Measurements from ENCODE around the gene CLASP2. TPM values are rescaled to one million over a fixed set of nuclear protein-coding genes. Genes with fewer than 3 reads are reported as not detected.
"Not testable (repeated sequence)": the region's sequence is repeated elsewhere in the genome, so short reads cannot be mapped to it uniquely, and the experiment has no call there.

CLASP2 gene
- total RNA-seq, 1 donor from 2014 or later = 151 TPM

- DNase-seq (ENCODE audit: low spot score) = no peak
- intact Hi-C loops (cut with DNase I) = no loop called here
These were observed 227.3 kb downstream of the CLASP2 start for GRCh38 chr3:33490641-33491241.

DNA sequence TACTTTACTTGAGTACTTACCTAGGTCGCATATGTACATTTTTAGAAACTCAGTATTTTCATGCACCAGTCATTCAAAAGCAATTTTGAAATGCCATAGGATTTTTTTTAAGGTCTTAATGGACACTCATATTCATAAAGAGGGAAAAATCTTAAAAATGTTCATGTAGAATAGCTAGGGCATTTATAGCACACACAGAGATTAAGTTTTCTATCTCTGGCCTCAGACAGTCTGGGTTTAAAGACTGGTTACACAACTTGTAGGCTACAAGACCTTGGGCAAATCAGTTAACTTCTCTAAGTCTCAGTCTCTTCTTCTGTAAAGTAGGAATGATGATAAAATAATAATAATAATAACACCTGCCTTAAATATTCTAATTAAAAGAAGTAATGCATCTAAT, 229.4 kb downstream of the CLASP2 start:
- intact Hi-C loops (cut with DNase I) = no loop called here

More at GRCh38 chr3:33490641-33491241, 227.3 kb downstream of the CLASP2 start:
- no peak for ATAC-seq

DNA sequence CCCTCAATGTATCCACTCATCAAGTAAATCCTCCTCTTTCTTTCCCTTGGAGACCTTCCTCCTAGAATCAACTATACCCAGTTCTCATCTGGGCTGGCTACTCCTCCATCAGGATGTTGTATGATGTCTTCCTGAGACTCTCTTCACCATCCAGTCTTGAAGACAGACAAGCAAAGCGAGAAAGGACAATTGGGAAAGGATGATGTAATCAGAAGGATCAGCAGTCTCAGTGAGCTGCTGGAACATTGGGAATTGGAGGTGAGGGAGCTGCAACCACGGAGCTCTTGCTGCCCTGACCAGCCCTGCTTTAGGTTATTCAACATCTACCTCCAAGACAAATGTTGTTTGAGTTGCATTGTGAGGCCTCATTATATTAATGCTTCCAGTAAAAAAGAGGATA, 229.8 kb downstream of the CLASP2 start:
- no peak for DNase-seq (ENCODE audit: low spot score)
- intact Hi-C loops (cut with DNase I) = no loop called here
- no peak for ATAC-seq

More for the DNA sequence above, 229.4 kb downstream of the CLASP2 start:
- ATAC-seq = no peak
- DNase-seq (ENCODE audit: low spot score) = no peak

- DNase-seq (ENCODE audit: low spot score) (no peak), ATAC-seq (no peak)
- intact Hi-C loops (cut with DNase I) = no loop called here
These were observed 235.9 kb downstream of the CLASP2 start for GRCh38 chr3:33482111-33482521.

DNA sequence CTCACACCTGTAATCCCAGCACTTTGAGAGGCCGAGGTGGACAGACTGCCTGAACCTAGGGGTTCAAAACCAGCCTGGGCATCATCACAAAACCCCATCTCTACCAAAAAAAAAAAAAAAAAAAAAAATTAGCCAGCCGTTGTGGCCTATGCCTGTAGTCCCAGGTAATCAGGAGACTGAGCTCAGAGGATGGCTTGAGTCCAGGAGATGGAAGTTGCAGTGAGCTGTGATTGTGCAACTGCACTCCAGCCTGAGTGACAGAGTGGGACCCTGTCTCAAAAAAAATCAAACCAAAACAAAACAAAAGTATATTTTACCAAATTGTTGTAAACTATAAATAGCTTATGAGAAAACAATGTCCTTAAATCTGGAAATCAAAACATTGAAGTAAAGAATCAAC, 243.2 kb downstream of the CLASP2 start:
- no peak for DNase-seq (ENCODE audit: low spot score)
- intact Hi-C loops (cut with DNase I) = no loop called here
- ATAC-seq = no peak

DNA sequence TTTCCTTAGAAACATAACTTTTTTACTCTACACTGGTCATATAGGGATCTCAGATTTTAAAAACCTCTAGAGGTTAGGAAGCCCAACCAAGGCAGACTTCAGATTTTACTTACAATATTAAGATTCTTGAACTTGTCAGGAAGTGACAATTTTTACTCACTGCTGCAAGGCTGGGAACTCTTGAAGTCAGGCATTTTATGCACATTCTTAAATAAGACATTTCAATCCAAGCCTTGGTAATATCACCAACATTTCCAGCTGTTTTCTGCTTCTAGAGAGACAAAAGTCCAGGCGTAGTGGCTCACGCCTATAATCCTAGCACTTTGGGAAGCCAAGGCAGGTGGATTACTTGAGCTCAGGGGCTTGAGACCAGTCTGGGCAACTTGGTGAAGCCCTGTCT, 244.2 kb downstream of the CLASP2 start:
- no peak for DNase-seq (ENCODE audit: low spot score)
- ATAC-seq = no peak
- intact Hi-C loops (cut with DNase I) = no loop called here

GRCh38 chr3:33467786-33468185, 250.3 kb downstream of the CLASP2 start:
- no peak for DNase-seq (ENCODE audit: low spot score)
- intact Hi-C loops (cut with DNase I) = no loop called here
- ATAC-seq = no peak

- no peak for DNase-seq (ENCODE audit: low spot score)
- no peak for ATAC-seq
- intact Hi-C loops (cut with DNase I) = no loop called here
These were observed 257.0 kb downstream of the CLASP2 start for GRCh38 chr3:33461097-33461496.

GRCh38 chr3:33459577-33459976, 258.5 kb downstream of the CLASP2 start:
- DNase-seq (ENCODE audit: low spot score); intact Hi-C loops (cut with DNase I); ATAC-seq: not testable (repeated sequence)

GRCh38 chr3:33458446-33458845, 259.6 kb downstream of the CLASP2 start:
- no peak for DNase-seq (ENCODE audit: low spot score)
- intact Hi-C loops (cut with DNase I) = no loop called here
- no peak for ATAC-seq

DNA sequence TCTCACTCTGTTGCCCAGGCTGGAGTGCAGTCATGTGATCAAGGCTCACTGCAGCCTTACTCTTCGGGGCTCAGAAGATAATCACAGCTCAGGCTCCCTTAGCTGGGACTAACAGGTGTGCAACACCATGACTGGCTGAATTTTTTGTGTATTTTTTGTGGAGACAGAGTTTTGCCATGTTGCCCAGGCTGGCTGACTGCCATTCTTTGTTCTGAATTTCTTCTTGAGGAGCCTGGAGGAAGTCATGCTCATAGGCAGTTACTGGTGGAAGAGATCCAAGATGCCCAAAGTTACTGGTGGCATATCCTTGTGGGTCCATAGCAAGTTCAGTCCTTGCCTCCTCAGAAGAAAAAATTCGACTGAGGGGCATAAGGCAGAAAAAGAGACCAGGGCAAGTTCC, 261.3 kb downstream of the CLASP2 start:
- DNase-seq (ENCODE audit: low spot score) (no peak), ATAC-seq (no peak)
- intact Hi-C loops (cut with DNase I) = no loop called here

GRCh38 chr3:33453331-33453761, 264.7 kb downstream of the CLASP2 start:
- intact Hi-C loops (cut with DNase I) = no loop called here
- ATAC-seq (no peak), DNase-seq (ENCODE audit: low spot score) (no peak)

DNA sequence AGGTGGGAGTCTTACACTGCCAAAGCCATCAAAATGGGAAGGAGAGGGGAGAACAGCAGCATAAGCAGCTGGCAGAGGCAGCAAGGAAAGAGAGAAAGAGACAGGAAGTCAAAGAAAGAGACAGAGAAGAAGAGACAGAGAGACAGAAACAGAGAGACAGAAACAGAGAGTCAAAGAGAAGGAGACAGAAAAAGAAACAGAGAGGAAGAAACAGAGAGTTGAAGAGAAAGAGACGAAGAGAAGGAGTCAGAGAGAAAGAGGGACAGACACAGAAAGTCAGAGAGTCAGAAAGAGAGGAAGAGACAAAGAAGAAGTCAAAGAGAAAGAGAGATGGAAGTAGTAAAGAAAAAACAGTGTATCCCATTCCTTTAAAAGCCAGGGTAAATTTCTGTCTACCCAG, 266.1 kb downstream of the CLASP2 start:
- DNase-seq (ENCODE audit: low spot score); ATAC-seq; intact Hi-C loops (cut with DNase I): not testable (repeated sequence)

GRCh38 chr3:33447958-33448357, 270.1 kb downstream of the CLASP2 start:
- no peak for ATAC-seq
- no peak for DNase-seq (ENCODE audit: low spot score)
- intact Hi-C loops (cut with DNase I) = no loop called here

DNA sequence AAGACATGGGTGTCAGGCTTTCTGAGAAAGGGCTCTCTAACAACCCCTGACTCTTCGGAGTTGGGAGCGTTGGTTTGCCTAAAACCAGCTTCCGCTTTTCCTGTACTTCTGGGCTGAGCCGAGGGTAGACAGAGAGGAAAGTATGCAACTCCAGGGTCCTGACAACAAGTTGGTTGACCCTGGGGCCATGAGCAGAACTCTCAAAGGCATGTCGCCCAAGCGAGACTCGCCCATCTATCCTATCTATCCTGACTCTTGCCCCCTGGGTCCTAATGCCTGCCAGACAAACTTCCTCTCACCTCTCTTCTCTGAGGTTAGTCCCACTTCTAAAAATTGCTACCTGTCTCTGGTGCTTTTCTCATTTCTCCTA, 270.8 kb downstream of the CLASP2 start:
- intact Hi-C loops (cut with DNase I); ATAC-seq; DNase-seq (ENCODE audit: low spot score): not testable (repeated sequence)

Other genes starting within 250 kb of the CLASP2 start
- gene PDCD6IP, start 80.4 kb upstream of the CLASP2 start, total RNA-seq = 252 TPM